GM15510 (cell line): ENCODE results near the gene PLD5.

ENCODE experiments used
- POLR2A ChIP-seq: IDR thresholded peaks from 3 replicates; pipeline ENCODE4 v1.6.1; 2011; ENCODE audit warnings: borderline replicate concordance; ENCODE audit not compliant: insufficient read length; ENCODE audit errors: extremely low read depth

Gene PLD5

GRCh38 chr1:242055749-242056320 is 468.7 kb downstream of the PLD5 start:
- TF ChIP-seq POLR2A, result no peak

DNA sequence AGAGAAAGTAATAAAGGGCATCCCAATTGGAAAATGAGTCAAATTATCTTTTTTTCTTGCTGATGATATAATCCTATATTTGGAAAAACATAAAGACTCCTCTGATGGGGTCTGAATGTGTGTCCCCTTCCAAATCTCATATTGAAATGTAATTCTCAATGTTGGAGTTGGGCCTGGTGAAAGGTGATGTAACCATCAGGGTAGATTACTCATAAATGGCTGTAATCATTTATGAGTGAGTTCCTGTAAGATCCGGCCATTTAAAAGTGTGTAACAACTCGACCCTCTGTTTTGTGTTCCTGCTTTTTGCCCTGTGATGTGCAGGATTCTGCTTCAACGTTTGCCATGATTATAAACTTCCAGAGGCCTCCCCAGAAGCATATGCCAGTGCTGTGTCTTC is 481.3 kb downstream of the PLD5 start:
- TF ChIP-seq POLR2A, result no peak

DNA sequence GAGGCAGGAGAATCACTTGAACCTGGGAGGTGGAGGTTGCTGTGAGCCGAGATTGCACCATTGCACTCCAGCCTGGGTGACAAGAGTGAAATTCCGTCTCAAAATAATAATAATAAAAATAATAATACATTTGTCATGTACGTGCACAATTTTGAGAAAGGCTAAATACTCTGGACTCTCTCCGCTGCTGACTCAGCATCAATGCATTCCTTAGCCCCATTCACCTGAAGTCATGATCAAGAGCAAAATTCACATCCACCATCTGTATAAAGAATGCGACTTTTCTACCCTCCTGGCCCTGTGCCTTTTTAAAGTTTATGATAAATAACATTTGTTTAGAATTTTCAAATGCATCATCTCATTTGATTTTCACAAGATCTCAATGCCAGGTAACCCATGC is 490.1 kb downstream of the PLD5 start:
- TF ChIP-seq POLR2A, result no peak

GRCh38 chr1:242033447-242033846 is 491.1 kb downstream of the PLD5 start:
- TF ChIP-seq POLR2A, result no peak
